Ishikawa (cell line): Measurements from ENCODE around the gene DUSP7.

Experiments
- CEBPB ChIP-seq: IDR thresholded peaks from 2 replicates; pipeline ENCODE4 v1.6.1; 2012
- CREB1 ChIP-seq: IDR thresholded peaks from 2 replicates; pipeline ENCODE4 v1.6.1; 2012; ENCODE audit warnings: low read depth
- EGR1 ChIP-seq: IDR thresholded peaks from 2 replicates; pipeline ENCODE4 v1.6.1; 2012
- EP300 ChIP-seq: IDR thresholded peaks from 2 replicates; pipeline ENCODE4 v1.6.1; 2012; ENCODE audit warnings: borderline replicate concordance
- FOXM1 ChIP-seq: IDR thresholded peaks from 2 replicates; pipeline ENCODE4 v1.6.1; 2012; ENCODE audit warnings: low read depth, borderline replicate concordance
- NFIC ChIP-seq: IDR thresholded peaks from 2 replicates; pipeline ENCODE4 v1.6.1; 2012
- RAD21 ChIP-seq: IDR thresholded peaks from 2 replicates; pipeline ENCODE4 v1.6.1; 2012; ENCODE audit warnings: low read depth
- TAF1 ChIP-seq: IDR thresholded peaks from 2 replicates; pipeline ENCODE4 v1.6.1; 2012; ENCODE audit warnings: low read depth, mild to moderate bottlenecking
- TCF12 ChIP-seq: IDR thresholded peaks from 2 replicates; pipeline ENCODE4 v1.6.1; 2012; ENCODE audit warnings: low read depth
- TEAD4 ChIP-seq: IDR thresholded peaks from 2 replicates; pipeline ENCODE4 v1.6.1; 2012
- YY1 ChIP-seq: IDR thresholded peaks from 2 replicates; pipeline ENCODE4 v1.6.1; 2012; ENCODE audit warnings: low read depth
- ZBTB7A ChIP-seq: IDR thresholded peaks from 2 replicates; pipeline ENCODE4 v1.6.1; 2012; ENCODE audit warnings: low read depth
- TF ChIP-seq, protein P1 (sequence below): IDR thresholded peaks from 2 replicates; pipeline ENCODE4 v1.6.1; 2012
- TF ChIP-seq, protein P2 (sequence below): IDR thresholded peaks from 2 replicates; pipeline ENCODE4 v1.6.1; 2012; ENCODE audit warnings: low read depth, mild to moderate bottlenecking
- TF ChIP-seq, protein P3 (sequence below): IDR thresholded peaks from 2 replicates; pipeline ENCODE4 v1.6.1; 2012

The DUSP7 gene

DNA sequence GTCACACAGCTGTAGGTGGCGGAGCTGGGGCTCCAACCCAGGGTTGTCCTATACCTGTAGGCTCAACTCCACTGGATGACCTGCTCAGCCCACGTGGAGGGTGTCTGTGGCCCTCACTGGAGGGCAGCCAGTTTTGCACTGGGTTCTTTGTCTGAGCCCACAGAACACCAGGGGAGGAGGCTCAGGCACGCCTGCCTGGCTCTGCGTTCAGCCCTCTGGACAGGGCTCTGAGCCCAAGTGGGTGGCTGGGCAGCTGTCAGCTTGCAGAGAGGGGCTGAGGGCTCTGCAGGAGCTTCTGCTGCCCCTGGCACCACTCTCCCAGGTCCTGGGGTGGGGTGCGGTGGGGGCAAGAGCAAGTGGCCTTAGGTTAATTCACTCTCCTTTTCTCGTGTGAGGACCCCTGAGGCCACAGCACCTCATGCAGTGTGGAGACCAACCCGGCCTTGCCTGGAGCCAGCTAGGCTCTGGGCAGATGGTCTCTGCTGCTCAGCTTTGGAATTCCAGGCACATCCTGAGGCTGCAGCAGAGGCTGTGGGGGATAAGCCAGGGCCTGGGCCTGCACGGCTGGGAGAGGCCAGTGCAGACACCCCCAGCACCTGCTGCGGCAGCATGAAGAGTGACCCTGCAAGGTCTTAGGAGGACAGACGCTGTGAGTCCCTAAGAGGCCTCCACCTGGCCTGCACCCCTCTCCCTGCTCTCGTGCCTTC, 23.5 kb downstream of the DUSP7 start:
- TF ChIP-seq FOXM1 = no peak
- TF ChIP-seq, protein P1, sequence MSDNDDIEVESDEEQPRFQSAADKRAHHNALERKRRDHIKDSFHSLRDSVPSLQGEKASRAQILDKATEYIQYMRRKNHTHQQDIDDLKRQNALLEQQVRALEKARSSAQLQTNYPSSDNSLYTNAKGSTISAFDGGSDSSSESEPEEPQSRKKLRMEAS = no peak
- no peak for TF ChIP-seq ZBTB7A
- no peak for TF ChIP-seq TEAD4
- TF ChIP-seq YY1 = no peak
- no peak for TF ChIP-seq TCF12
- TF ChIP-seq CEBPB = no peak
- TF ChIP-seq, protein P2, sequence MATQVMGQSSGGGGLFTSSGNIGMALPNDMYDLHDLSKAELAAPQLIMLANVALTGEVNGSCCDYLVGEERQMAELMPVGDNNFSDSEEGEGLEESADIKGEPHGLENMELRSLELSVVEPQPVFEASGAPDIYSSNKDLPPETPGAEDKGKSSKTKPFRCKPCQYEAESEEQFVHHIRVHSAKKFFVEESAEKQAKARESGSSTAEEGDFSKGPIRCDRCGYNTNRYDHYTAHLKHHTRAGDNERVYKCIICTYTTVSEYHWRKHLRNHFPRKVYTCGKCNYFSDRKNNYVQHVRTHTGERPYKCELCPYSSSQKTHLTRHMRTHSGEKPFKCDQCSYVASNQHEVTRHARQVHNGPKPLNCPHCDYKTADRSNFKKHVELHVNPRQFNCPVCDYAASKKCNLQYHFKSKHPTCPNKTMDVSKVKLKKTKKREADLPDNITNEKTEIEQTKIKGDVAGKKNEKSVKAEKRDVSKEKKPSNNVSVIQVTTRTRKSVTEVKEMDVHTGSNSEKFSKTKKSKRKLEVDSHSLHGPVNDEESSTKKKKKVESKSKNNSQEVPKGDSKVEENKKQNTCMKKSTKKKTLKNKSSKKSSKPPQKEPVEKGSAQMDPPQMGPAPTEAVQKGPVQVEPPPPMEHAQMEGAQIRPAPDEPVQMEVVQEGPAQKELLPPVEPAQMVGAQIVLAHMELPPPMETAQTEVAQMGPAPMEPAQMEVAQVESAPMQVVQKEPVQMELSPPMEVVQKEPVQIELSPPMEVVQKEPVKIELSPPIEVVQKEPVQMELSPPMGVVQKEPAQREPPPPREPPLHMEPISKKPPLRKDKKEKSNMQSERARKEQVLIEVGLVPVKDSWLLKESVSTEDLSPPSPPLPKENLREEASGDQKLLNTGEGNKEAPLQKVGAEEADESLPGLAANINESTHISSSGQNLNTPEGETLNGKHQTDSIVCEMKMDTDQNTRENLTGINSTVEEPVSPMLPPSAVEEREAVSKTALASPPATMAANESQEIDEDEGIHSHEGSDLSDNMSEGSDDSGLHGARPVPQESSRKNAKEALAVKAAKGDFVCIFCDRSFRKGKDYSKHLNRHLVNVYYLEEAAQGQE = no peak
- TF ChIP-seq, protein P3, sequence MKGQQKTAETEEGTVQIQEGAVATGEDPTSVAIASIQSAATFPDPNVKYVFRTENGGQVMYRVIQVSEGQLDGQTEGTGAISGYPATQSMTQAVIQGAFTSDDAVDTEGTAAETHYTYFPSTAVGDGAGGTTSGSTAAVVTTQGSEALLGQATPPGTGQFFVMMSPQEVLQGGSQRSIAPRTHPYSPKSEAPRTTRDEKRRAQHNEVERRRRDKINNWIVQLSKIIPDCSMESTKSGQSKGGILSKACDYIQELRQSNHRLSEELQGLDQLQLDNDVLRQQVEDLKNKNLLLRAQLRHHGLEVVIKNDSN = no peak

DNA sequence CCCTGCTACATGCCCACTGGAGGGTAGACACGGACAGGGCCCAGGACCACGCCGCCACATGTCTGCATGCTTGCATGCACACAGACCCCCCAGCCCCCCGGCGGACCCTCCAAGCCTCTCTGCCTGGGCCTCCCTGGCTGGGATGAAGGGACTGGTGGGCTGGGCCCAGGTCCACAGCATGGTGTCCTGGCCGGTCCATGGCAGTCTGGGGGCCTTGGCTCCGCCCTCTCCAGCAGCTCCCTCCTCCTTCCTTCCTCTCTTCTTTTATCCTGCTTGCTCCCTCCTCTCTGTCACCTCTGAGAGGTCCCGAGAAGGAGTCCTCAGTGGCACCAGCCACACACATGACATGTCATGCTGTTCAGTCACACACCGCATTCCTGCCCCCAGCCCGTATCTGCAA, 24.5 kb downstream of the DUSP7 start:
- TF ChIP-seq RAD21 = no peak
- no peak for TF ChIP-seq CREB1
- no peak for TF ChIP-seq NFIC
- TF ChIP-seq TCF12 = no peak
- TF ChIP-seq CEBPB = no peak

DNA sequence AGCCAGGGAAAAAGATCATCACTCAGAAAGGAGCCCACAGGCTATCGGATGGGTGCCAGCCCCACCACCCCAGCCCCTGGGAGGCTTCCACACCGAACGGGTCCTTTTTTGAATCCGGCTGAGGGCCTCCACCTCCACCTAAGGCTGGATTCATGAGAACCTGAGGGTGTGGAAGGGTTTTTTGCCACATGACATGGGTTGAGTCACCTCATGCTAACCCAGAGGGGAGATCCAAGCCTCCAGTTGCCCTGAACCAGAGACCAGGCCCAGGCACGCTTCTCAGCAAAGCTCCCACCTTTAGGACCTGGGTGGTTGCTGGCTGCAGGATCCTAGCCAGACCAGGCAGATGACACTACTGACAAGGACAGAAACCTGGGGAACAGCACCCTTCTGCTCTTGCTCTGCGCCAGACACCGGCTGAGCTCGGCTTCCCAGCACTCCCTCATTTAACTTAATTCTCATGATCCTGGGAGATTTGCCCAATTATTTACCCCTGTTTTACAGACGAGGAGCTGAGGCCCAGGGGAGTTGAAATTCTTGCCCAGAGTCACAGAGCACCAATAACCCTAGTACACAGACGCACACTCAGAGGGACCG, 25.6 kb downstream of the DUSP7 start:
- TF ChIP-seq TEAD4 (no peak), RAD21 (no peak)

DNA sequence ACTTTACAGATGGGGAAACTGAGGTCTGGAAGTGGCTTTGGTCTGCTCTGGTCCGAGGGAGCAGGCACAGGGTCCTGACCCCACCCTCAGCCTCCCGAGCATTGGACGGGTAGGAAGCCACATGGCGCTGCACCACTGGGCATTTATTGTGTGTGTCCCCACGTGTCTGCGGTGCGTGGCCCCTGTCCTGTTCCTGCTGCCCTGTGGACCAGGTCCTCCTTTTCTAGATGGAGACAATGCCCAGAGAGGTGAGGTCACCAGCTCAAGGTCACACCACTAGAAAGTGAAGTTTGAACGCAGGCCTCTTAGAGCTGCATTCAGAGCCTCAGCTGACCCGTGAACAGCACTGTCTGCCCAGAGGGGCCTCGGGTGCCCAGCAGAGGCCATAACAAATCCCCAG, 26.8 kb downstream of the DUSP7 start:
- TF ChIP-seq EGR1 = no peak
- TF ChIP-seq, protein P3 = no peak
- TF ChIP-seq, protein P1 = no peak

DNA sequence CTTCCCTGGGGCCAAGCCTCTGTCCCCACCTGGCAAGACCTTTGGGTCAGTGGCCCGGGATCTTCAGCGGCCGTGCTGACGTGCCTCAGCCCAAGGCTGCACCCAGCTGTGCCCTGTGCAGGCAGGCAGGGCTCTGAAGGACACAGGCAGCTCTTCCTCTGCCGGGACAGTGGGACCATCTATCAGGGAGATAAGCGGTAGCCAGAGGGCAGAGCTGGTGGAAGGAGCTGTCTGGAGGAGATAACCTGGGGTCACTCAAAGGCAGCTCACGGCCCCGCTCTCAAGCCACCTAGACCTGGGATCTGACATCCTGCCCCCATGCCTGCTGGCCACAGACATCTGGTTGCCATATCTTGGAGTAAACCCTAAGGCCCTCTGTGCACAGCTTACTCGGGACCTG, 27.3 kb downstream of the DUSP7 start:
- TF ChIP-seq, protein P1 = no peak
- TF ChIP-seq CEBPB (no peak), EGR1 (no peak), TEAD4 (no peak), NFIC (no peak), RAD21 (no peak), CREB1 (no peak), TAF1 (no peak), FOXM1 (no peak), ZBTB7A (no peak), TCF12 (no peak), EP300 (no peak)
- TF ChIP-seq, protein P2 = no peak
- TF ChIP-seq, protein P3 = no peak

DNA sequence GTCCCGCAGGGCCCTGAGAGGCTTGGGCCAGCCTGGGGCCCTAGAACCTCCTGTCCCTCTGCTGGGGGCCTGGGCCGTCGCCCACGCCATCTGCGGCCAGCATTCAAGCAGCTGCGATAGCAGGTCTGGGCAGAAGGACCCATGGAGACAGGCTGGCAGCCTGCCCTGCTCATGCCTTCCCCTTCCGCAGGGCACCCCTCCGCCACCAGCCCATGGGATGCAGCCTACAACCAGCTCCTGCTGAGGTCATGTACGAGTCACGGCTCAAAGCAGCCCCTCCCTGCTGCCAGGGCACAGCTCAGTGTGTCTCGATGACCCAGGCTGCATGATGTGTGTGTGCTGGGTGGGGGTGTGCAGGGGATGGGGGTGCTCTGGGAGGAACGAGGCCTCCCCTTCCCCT, 27.8 kb downstream of the DUSP7 start:
- TF ChIP-seq TAF1 (no peak), NFIC (no peak), ZBTB7A (no peak), FOXM1 (no peak), TCF12 (no peak)
- TF ChIP-seq, protein P1 = no peak
